HepG2 (cell line): ENCODE data around the gene WDR5B. TPM values are rescaled to one million over a fixed set of nuclear protein-coding genes. Genes with fewer than 3 reads are reported as not detected.

Experiments used
- ATAC-seq: fragments of 200-7000 bp; cut with Tn5 transposase; 3 replicates; pipeline ENCODE4 v1.9.1; 2020; ENCODE audit warnings: mild to moderate bottlenecking, moderate library complexity
- BruUV-seq: library from RNA; stranded (reverse); fragments of 400-500 nt; replicated peaks from 2 replicates; lab custom pipeline; 2021; lab: Mats Ljungman, UMichigan
- CTCF ChIA-PET: fragments of 300-600 bp; formaldehyde crosslinking; extraction: SDS; loops from one replicate; lab custom pipeline; 2021; ENCODE audit warnings: low total read pairs, inconsistent platforms, low intra/inter-chr PET ratio; lab: Yijun Ruan, JAX
- POLR2A ChIA-PET: fragments of 350-600 bp; sonication (Branson Sonifier 250); formaldehyde crosslinking; loops from one replicate; lab custom pipeline; 2020; ENCODE audit warnings: antibody characterized with exemption, inconsistent platforms; lab: Yijun Ruan, JAX
- DNase-seq: peaks from one replicate; pipeline ENCODE4 v3.0.0-alpha.2; 2015; ENCODE audit warnings: low spot score
- FAIRE-seq: peaks from 3 replicates; lab custom pipeline; 2011; peaks lifted over from hg19 to GRCh38; lab: Jason Lieb, UNC
- H2AFZ ChIP-seq: one replicate; pipeline ENCODE4 v1.6.1; 2011; ENCODE audit warnings: low read length, inconsistent platforms
- H3K27ac ChIP-seq: fragments of 300-600 bp; 3 replicates; pipeline ENCODE4 v1.8.0; 2011; ENCODE audit warnings: mixed run types, mild to moderate bottlenecking, mixed read lengths, low read length, inconsistent platforms; ENCODE audit not compliant: insufficient read depth; ENCODE audit errors: extremely low read length
- H3K27me3 ChIP-seq, 2 experiments: fragments of 200-600 bp in 1 of 2; 2 replicates in 1 of 2; 3 replicates in 1 of 2; pipeline versions ENCODE4 v1.6.0 to v1.8.0; 2011; ENCODE audit warnings: low read length in 2 of 2, mild to moderate bottlenecking in 2 of 2, moderate library complexity in 2 of 2, inconsistent platforms in 1 of 2; ENCODE audit not compliant: insufficient read depth in 2 of 2, control insufficient read depth in 1 of 2
- H3K36me3 ChIP-seq, 2 experiments: fragments of 200-600 bp in 1 of 2; replicated peaks in 1 of 2; 2 replicates in 1 of 2; 3 replicates in 1 of 2; pipeline versions ENCODE4 v1.5.1 to v1.8.0; 2011; ENCODE audit warnings: low read length in 2 of 2, inconsistent platforms in 1 of 2; ENCODE audit not compliant: insufficient read depth in 2 of 2, control insufficient read depth in 1 of 2
- H3K4me1 ChIP-seq: 2 replicates; pipeline ENCODE4 v1.5.1; 2012; ENCODE audit warnings: low read length, inconsistent platforms; ENCODE audit not compliant: insufficient read depth
- H3K4me2 ChIP-seq: 2 replicates; pipeline ENCODE4 v1.6.0; 2011; ENCODE audit warnings: low read depth, low read length, inconsistent platforms
- H3K4me3 ChIP-seq, 3 experiments: fragments of 200-600 bp in 1 of 3; sonication (generic), shearing (Covaris generic) in 1 of 3; replicated peaks in 1 of 3; 2 replicates each; pipeline ENCODE4 v1.5.1; 2011 to 2016; ENCODE audit warnings: low read length in 3 of 3, inconsistent platforms in 2 of 3, low read depth in 2 of 3, mild to moderate bottlenecking in 2 of 3, control low read depth in 1 of 3, mixed read lengths in 1 of 3; ENCODE audit not compliant: insufficient read depth in 1 of 3
- H3K79me2 ChIP-seq: one replicate; pipeline ENCODE4 v1.6.1; 2011; ENCODE audit warnings: low read length, inconsistent platforms; ENCODE audit not compliant: insufficient read depth
- H3K9ac ChIP-seq: 2 replicates; pipeline ENCODE4 v1.6.0; 2011; ENCODE audit warnings: mild to moderate bottlenecking, low read depth, low read length, inconsistent platforms; ENCODE audit not compliant: insufficient read depth
- H3K9me3 ChIP-seq: 2 replicates; pipeline ENCODE4 v1.5.1; 2012; ENCODE audit warnings: mild to moderate bottlenecking, low read length
- H4K20me1 ChIP-seq: 2 replicates; pipeline ENCODE4 v1.6.0; 2011; ENCODE audit warnings: inconsistent platforms, mild to moderate bottlenecking, low read length, moderate library complexity; ENCODE audit not compliant: insufficient read depth
- HNRNPL ChIP-seq: fragments of 200-400 bp; formaldehyde crosslinking; IDR thresholded peaks from 2 replicates; pipeline ENCODE4 v1.6.1; 2017; ENCODE audit warnings: mild to moderate bottlenecking, low read depth, low read length
- JARID2 ChIP-seq: sonication (generic); formaldehyde crosslinking; IDR thresholded peaks from 2 replicates; pipeline ENCODE4 v1.8.1; 2023; ENCODE audit warnings: missing genetic modification reagents, inconsistent platforms; ENCODE audit not compliant: insufficient replicate concordance
- KAT8 ChIP-seq: IDR thresholded peaks from 2 replicates; pipeline ENCODE4 v1.6.1; 2016; ENCODE audit warnings: missing genetic modification reagents, missing compliant biosample characterization
- SRF ChIP-seq: IDR thresholded peaks from 2 replicates; pipeline ENCODE4 v1.6.1; 2011; ENCODE audit warnings: mild to moderate bottlenecking, low read depth, low read length, moderate library complexity
- TMF1 ChIP-seq: sonication (generic); formaldehyde crosslinking; IDR thresholded peaks from 2 replicates; pipeline ENCODE4 v1.8.1; 2022; ENCODE audit warnings: low read depth, missing genetic modification reagents
- ZNF83 ChIP-seq: sonication (generic); formaldehyde crosslinking; IDR thresholded peaks from 2 replicates; pipeline ENCODE4 v1.4.0; 2020; ENCODE audit warnings: missing genetic modification reagents, mild to moderate bottlenecking, borderline replicate concordance
- WGBS: methylation state at CpG from one replicate; pipeline ENCODE4 v1.1.6; 2017; ENCODE audit warnings: low lambda C conversion rate; 5-methylcytosine and 5-hydroxymethylcytosine counted together
- in situ Hi-C: cut with HindIII; loops from 2 replicates; pipeline ENCODE4 v1.10.0; 2017; ENCODE audit warnings: low pct_unique_long_range_greater_than_20kb; ENCODE audit not compliant: extremely low pct_ligation_motif_present
- intact Hi-C: fragments of 100-400 bp; cut with micrococcal nuclease; formaldehyde crosslinking; loops from one replicate; pipeline ENCODE4 v1.10.0; 2022; ENCODE audit not compliant: unreplicated experiment
- polyA plus RNA-seq, 8 experiments: library from polyadenylated mRNA; depleted of rRNA in 3 of 8; stranded (reverse) in 7 of 8; unstranded in 1 of 8; fragments of >200 nt; fragmentation: Illumina TruSeq in 4 of 8; extraction: Trizol in 4 of 8; gene quantifications; 2 replicates each; pipeline versions ENCODE4 v1.2.1 to v1.2.3, GENCODE V29; 2011 to 2016; ENCODE audit warnings: low read depth in 4 of 8, missing spikeins in 1 of 8, mixed read lengths in 1 of 8; ENCODE audit not compliant: insufficient read depth in 1 of 8
- total RNA-seq, 5 experiments: library from RNA; depleted of rRNA; stranded (reverse); fragments of >200 nt; fragmentation: Illumina TruSeq; extraction: Trizol; gene quantifications; 2 replicates each; pipeline ENCODE4 v1.2.3, GENCODE V29; 2016; ENCODE audit warnings: low read depth in 1 of 5
- TF ChIP-seq, protein P1 (sequence below): sonication (generic); formaldehyde crosslinking; IDR thresholded peaks from 2 replicates; pipeline ENCODE4 v1.8.0; 2022; ENCODE audit warnings: mild to moderate bottlenecking, missing genetic modification reagents
- TF ChIP-seq, protein P2 (sequence below): sonication (generic); formaldehyde crosslinking; IDR thresholded peaks from 2 replicates; pipeline ENCODE4 v1.9.0; 2021; ENCODE audit warnings: missing genetic modification reagents, mild to moderate bottlenecking, borderline replicate concordance
- TF ChIP-seq, protein P3 (sequence below): IDR thresholded peaks from 2 replicates; pipeline ENCODE4 v1.6.1; 2016; ENCODE audit warnings: missing compliant biosample characterization, missing genetic modification reagents, borderline replicate concordance

WDR5B gene
- total and polyA plus RNA-seq, 2 of the 13 experiments (the other 11 are each of a cell fraction or from before 2014, with no cell fraction given): 2.5 to 3.6 TPM

DNA sequence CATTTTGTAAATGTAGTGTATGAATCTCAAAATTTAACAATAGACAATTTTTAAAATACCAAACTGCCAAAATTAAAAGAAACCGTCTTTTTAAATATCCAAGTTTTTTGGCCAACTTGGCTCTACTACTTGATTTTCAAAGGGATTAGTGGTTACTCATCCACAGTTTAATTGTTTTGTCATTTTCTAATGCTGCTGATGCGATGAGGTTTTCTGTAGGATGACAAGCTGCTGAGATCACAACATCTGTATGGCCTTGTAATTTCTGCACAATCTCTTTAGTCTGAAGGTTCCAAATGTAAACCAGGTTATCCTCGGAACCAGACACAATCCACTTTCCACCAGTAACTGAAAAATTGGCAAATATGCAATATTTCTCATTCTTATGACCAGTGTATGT, 1.5 kb downstream of the WDR5B start:
- 94% methylated on average over 3 of the region's 3 CpGs for WGBS
- FAIRE-seq: no peak
- POLR2A ChIA-PET: interaction anchor here (2.3 kb wide), 1 partner anchor 31 kb away, joined by 48 read pairs; the partner anchor contains the start of genes FAM162A and MIX23

DNA sequence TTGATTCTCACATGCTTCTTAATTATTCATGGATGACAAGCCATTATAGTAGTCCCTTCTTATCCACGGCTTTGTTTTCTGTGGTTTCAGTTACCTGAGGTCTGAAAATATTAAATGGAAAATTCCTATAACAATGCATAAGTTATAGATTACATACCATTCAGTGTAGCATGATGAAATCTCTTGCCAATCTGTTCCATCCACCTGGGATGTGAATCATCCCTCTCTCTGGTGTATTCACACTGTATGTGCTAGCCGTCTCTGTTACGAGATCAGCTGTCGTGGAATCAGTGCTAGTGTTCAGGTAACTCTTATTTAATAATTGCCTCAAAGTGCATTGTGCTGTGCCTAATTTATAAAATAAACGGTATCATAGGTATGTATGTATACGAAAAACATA, 5.2 kb downstream of the WDR5B start:
- Histone ChIP-seq H2AFZ (no peak overlapping the region), H3K27me3 (no peaks in the 10 kb centered on the region; a peak in 1 of 5 replicates), H3K9ac (no peak overlapping the region), H3K4me1 (peaks cover 22% of the 10 kb centered on the region), H3K4me3 (no peak overlapping the region), H4K20me1 (no peaks in the 10 kb centered on the region; the same call in 1 of the 2 replicates), H3K79me2 (peaks cover 19% of the 10 kb centered on the region), H3K4me2 (no peak overlapping the region), H3K36me3 (peaks cover 18 to 57% of the 10 kb centered on the region in 2 experiments), H3K27ac (no peak overlapping the region), H3K9me3 (no peaks in the 10 kb centered on the region)
- intact Hi-C loops: no loop called here
- DNase-seq (no peak), ATAC-seq (no peak), FAIRE-seq (no peak)
- WGBS: 91% methylated on average over 6 of the region's 6 CpGs
- in situ Hi-C loops: no loop called here
- no TSS peak for BruUV-seq
- TF ChIP-seq TMF1 (no peak), KAT8 (no peak), HNRNPL (no peak)
- TF ChIP-seq, protein P1, sequence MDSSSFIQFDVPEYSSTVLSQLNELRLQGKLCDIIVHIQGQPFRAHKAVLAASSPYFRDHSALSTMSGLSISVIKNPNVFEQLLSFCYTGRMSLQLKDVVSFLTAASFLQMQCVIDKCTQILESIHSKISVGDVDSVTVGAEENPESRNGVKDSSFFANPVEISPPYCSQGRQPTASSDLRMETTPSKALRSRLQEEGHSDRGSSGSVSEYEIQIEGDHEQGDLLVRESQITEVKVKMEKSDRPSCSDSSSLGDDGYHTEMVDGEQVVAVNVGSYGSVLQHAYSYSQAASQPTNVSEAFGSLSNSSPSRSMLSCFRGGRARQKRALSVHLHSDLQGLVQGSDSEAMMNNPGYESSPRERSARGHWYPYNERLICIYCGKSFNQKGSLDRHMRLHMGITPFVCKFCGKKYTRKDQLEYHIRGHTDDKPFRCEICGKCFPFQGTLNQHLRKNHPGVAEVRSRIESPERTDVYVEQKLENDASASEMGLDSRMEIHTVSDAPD (CRISPR knock-in tag): no peak
- TF ChIP-seq, protein P2, sequence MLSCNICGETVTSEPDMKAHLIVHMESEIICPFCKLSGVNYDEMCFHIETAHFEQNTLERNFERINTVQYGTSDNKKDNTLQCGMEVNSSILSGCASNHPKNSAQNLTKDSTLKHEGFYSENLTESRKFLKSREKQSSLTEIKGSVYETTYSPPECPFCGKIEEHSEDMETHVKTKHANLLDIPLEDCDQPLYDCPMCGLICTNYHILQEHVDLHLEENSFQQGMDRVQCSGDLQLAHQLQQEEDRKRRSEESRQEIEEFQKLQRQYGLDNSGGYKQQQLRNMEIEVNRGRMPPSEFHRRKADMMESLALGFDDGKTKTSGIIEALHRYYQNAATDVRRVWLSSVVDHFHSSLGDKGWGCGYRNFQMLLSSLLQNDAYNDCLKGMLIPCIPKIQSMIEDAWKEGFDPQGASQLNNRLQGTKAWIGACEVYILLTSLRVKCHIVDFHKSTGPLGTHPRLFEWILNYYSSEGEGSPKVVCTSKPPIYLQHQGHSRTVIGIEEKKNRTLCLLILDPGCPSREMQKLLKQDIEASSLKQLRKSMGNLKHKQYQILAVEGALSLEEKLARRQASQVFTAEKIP (CRISPR knock-in tag): no peak
- ChIA-PET CTCF (no interaction called here), POLR2A (no interaction called here)

More for the DNA sequence above, 1.5 kb downstream of the WDR5B start:
- H3K36me3 ChIP-seq: peaks cover 6 to 19% of the 10 kb centered on the region in 2 experiments; a peak in 4 of 5 replicates
- TF ChIP-seq JARID2 (CRISPR knock-in tag): no peak
- TF ChIP-seq, protein P3, sequence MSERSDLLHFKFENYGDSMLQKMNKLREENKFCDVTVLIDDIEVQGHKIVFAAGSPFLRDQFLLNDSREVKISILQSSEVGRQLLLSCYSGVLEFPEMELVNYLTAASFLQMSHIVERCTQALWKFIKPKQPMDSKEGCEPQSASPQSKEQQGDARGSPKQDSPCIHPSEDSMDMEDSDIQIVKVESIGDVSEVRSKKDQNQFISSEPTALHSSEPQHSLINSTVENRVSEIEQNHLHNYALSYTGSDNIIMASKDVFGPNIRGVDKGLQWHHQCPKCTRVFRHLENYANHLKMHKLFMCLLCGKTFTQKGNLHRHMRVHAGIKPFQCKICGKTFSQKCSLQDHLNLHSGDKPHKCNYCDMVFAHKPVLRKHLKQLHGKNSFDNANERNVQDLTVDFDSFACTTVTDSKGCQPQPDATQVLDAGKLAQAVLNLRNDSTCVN (CRISPR knock-in tag): no peak
- TF ChIP-seq SRF: no peak
- no peak for TF ChIP-seq ZNF83 (CRISPR knock-in tag)
- TF ChIP-seq, all 625 proteins: peak for 0
- Histone ChIP-seq H3K9me3 (no peaks in the 10 kb centered on the region), H3K27ac (no peak overlapping the region), H3K79me2 (peaks cover 35% of the 10 kb centered on the region), H3K27me3 (no peaks in the 10 kb centered on the region; a peak in 1 of 5 replicates), H3K9ac (no peak overlapping the region), H3K4me1 (peaks cover 33% of the 10 kb centered on the region), H3K4me3 (0 out of 6 replicates have a peak overlapping the region, but pooled peaks of 1 of the 3 experiments have one; percentile 81), H2AFZ (no peak overlapping the region), H3K4me2 (peak overlapping the region; percentile 99), H4K20me1 (no peaks in the 10 kb centered on the region)
- ATAC-seq (no peak), DNase-seq (no peak)
- BruUV-seq: no TSS peak
- CTCF ChIA-PET: no interaction called here
- intact Hi-C loops (loop anchor here (2.0 kb wide), 1 partner anchor 22 kb away; no protein-coding TSS in a partner anchor), in situ Hi-C loops (no loop called here)
